Osteocyte (in vitro differentiated cells): ENCODE data around the gene PCSK6. TPM values are rescaled to one million over a fixed set of nuclear protein-coding genes. Genes with fewer than 3 reads are reported as not detected.

Experiments
- DNase-seq: peaks from one replicate; pipeline ENCODE4 v3.0.0; 2021; ENCODE audit warnings: mixed read lengths; ENCODE audit not compliant: unreplicated experiment; ENCODE audit errors: extremely low spot score
- H3K27ac Mint-ChIP-seq: one replicate; pipeline ENCODE4 v1.8.0; 2021; ENCODE audit warnings: mild to moderate bottlenecking, mixed read lengths; ENCODE audit not compliant: unreplicated experiment
- H3K27me3 Mint-ChIP-seq: one replicate; pipeline ENCODE4 v1.8.0; 2021; ENCODE audit warnings: mixed read lengths; ENCODE audit not compliant: unreplicated experiment
- H3K36me3 Mint-ChIP-seq: one replicate; pipeline ENCODE4 v1.8.0; 2021; ENCODE audit warnings: mixed read lengths; ENCODE audit not compliant: unreplicated experiment
- H3K4me1 Mint-ChIP-seq: one replicate; pipeline ENCODE4 v1.8.0; 2021; ENCODE audit warnings: mixed read lengths; ENCODE audit not compliant: unreplicated experiment
- H3K4me3 Mint-ChIP-seq: one replicate; pipeline ENCODE4 v1.8.0; 2021; ENCODE audit warnings: mild to moderate bottlenecking, moderate library complexity, mixed read lengths; ENCODE audit not compliant: unreplicated experiment
- H3K9me3 Mint-ChIP-seq: one replicate; pipeline ENCODE4 v1.8.0; 2021; ENCODE audit warnings: mixed read lengths; ENCODE audit not compliant: unreplicated experiment
- CTCF ChIP-seq: fragments of 200-600 bp; sonication (generic); IDR thresholded peaks from 2 replicates; pipeline ENCODE4 v1.5.0; 2021; ENCODE audit warnings: antibody characterized with exemption, mild to moderate bottlenecking, moderate library complexity
- total RNA-seq: library from RNA; stranded (reverse); gene quantifications from 2 replicates; pipeline ENCODE4 v1.2.1, GENCODE V29; 2021

Gene PCSK6
- total RNA-seq, 1 donor from 2014 or later, result 0.43 TPM

- Mint-ChIP-seq H3K27me3 (peaks cover 4% of the 10 kb centered on the region), H3K4me1 (no peaks in the 10 kb centered on the region), H3K36me3 (no peaks in the 10 kb centered on the region), H3K4me3 (no peak overlapping the region), H3K9me3 (no peaks in the 10 kb centered on the region), H3K27ac (no peak overlapping the region)
- no peak for TF ChIP-seq CTCF
- DNase-seq, result no peak
Observed at GRCh38 chr15:101382544-101382943, 107.0 kb downstream of the PCSK6 start.

- Mint-ChIP-seq H3K4me1 (no peaks in the 10 kb centered on the region), H3K36me3 (no peaks in the 10 kb centered on the region), H3K4me3 (no peak overlapping the region), H3K9me3 (no peaks in the 10 kb centered on the region), H3K27ac (no peak overlapping the region), H3K27me3 (peaks cover 4% of the 10 kb centered on the region)
- DNase-seq, result no peak
- TF ChIP-seq CTCF, result no peak
Observed at GRCh38 chr15:101381671-101382212, 107.8 kb downstream of the PCSK6 start.

- DNase-seq, result no peak
- Mint-ChIP-seq H3K9me3 (no peaks in the 10 kb centered on the region), H3K27me3 (peaks cover 4% of the 10 kb centered on the region), H3K4me3 (no peak overlapping the region), H3K4me1 (no peaks in the 10 kb centered on the region), H3K27ac (no peak overlapping the region), H3K36me3 (no peaks in the 10 kb centered on the region)
- TF ChIP-seq CTCF, result no peak
Observed at GRCh38 chr15:101380146-101380545, 109.4 kb downstream of the PCSK6 start.

- no peak overlapping the region for H3K4me3 Mint-ChIP-seq
- no peaks in the 10 kb centered on the region for H3K9me3 Mint-ChIP-seq
- H3K36me3 Mint-ChIP-seq, result no peaks in the 10 kb centered on the region
- DNase-seq, result no peak
- TF ChIP-seq CTCF, result no peak
- H3K27ac Mint-ChIP-seq, result no peak overlapping the region
- H3K4me1 Mint-ChIP-seq, result no peaks in the 10 kb centered on the region
- peaks cover 4% of the 10 kb centered on the region for H3K27me3 Mint-ChIP-seq
Observed at GRCh38 chr15:101379647-101380046, 109.9 kb downstream of the PCSK6 start.

- Mint-ChIP-seq H3K4me3 (no peak overlapping the region), H3K4me1 (no peaks in the 10 kb centered on the region), H3K27me3 (peaks cover 4% of the 10 kb centered on the region), H3K27ac (no peak overlapping the region), H3K9me3 (no peaks in the 10 kb centered on the region), H3K36me3 (no peaks in the 10 kb centered on the region)
- no peak for TF ChIP-seq CTCF
- no peak for DNase-seq
Observed at GRCh38 chr15:101378879-101379278, 110.6 kb downstream of the PCSK6 start.
